Esophagus muscularis mucosa (tissue), 4 donors: ENCODE results near the gene FAM53A. TPM values are rescaled to one million over a fixed set of nuclear protein-coding genes. Genes with fewer than 3 reads are reported as not detected.

Source experiments
- DNase-seq: peaks from one replicate; pipeline ENCODE4 v3.0.0-alpha.2; 2017; ENCODE audit errors: extremely low spot score
- H3K27ac ChIP-seq, 4 donors: fragments of 200-600 bp; sonication (generic); replicated peaks in 1 of 4; 1 replicate in 3 of 4; 2 replicates in 1 of 4; pipeline ENCODE4 v1.5.1; 2016 to 2019; ENCODE audit warnings: mild to moderate bottlenecking in 1 of 4
- H3K27me3 ChIP-seq, 4 donors: fragments of 200-600 bp; sonication (generic); one replicate each; pipeline versions ENCODE4 v1.5.1 to v1.6.0; 2016 to 2019
- H3K36me3 ChIP-seq, 4 donors: fragments of 200-600 bp; sonication (generic); one replicate each; pipeline ENCODE4 v1.5.1; 2016 to 2019
- H3K4me1 ChIP-seq, 4 donors: fragments of 200-600 bp; sonication (generic); one replicate each; pipeline ENCODE4 v1.5.1; 2016 to 2019
- H3K4me3 ChIP-seq, 4 donors: fragments of 200-600 bp; sonication (generic); 1 replicate in 2 of 4; 2 replicates in 2 of 4; pipeline ENCODE4 v1.5.1; 2016 to 2019; ENCODE audit warnings: mild to moderate bottlenecking in 4 of 4, moderate library complexity in 1 of 4
- H3K9me3 ChIP-seq, 4 donors: fragments of 200-600 bp; sonication (generic); 1 replicate in 3 of 4; 2 replicates in 1 of 4; pipeline ENCODE4 v1.5.1; 2016 to 2019
- EP300 ChIP-seq: sonication (generic); formaldehyde crosslinking; IDR thresholded peaks from one replicate; pipeline ENCODE4 v1.6.1; 2017; ENCODE audit warnings: antibody characterized with exemption
- POLR2A ChIP-seq: fragments of 450-650 bp; IDR thresholded peaks from one replicate; pipeline ENCODE4 v1.6.1; 2017; ENCODE audit warnings: antibody characterized with exemption, moderate library complexity, mild to moderate bottlenecking, low read depth
- POLR2AphosphoS5 ChIP-seq, 2 donors: sonication (generic); formaldehyde crosslinking; IDR thresholded peaks; one replicate each; pipeline ENCODE4 v1.6.1; 2017; ENCODE audit warnings: antibody characterized with exemption in 2 of 2
- WGBS: methylation state at CpG from one replicate; pipeline ENCODE4 v1.1.5; 2018; 5-methylcytosine and 5-hydroxymethylcytosine counted together
- intact Hi-C: fragments of 100-400 bp; cut with DNase I; formaldehyde crosslinking; loops from one replicate; pipeline ENCODE4 v1.15.1; 2023
- total RNA-seq, 4 donors: library from RNA; depleted of rRNA; stranded (reverse); fragments of >200 nt; gene quantifications; one replicate each; pipeline versions ENCODE4 v1.1.0 to v1.2.1, GENCODE V29; 2016
- TF ChIP-seq, protein P1 (sequence below), 3 experiments: fragments of 200-600 bp in 2 of 3; fragments of 450-650 bp in 1 of 3; sonication (generic) in 2 of 3; IDR thresholded peaks; one replicate each; pipeline ENCODE4 v1.5.1; 2017 to 2019; ENCODE audit warnings: antibody characterized with exemption in 3 of 3, mild to moderate bottlenecking in 2 of 3, moderate library complexity in 1 of 3

The FAM53A gene
- total RNA-seq, 4 donors from 2014 or later, result 5.2 to 13.3 (median 8.9) TPM

DNA sequence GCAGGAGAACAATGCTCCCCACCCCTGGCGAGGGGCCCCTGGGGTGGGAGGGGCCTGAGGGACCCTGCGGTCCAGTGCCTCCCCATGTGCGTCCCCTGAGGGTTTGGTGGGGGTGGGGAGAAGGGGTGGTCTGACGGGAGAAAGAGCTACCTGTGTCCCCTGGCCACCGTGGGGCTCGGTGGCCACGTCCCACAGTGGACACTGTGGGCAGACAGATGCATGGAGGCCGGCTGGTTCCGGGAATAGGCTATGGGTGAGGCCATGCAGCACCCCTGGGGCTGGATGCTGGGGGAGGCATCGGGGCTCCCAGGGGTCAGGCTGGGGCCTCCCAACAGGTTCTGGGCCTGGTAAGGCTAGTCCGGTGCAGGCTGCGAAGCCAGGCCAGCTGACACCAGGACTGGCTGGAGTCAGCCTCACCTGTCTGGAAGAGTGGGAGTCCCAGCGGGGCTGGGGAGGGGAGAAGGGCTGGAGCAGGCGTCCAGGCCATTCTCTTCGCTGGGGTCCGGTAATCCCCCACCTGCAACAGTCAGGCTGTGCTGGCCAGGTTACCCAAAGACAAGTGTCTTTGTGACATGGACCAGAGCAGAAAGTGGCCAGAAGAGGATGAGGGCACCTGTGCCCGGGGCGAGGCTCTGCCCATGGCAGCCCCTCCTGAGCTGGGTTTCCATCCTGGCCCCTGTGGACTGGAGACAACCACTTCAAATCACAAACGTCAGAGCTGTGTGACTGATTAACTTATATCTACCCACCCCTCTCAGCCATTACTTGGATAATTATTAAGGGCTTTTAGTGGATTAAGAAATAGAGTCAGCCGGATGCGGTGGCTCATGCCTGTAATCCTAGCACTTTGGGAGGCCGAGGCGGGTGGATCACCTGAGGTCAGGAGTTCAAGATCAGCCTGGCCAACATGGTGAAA is 1.4 kb upstream of the FAM53A start:
- TF ChIP-seq EP300 (no peak), POLR2AphosphoS5 (IDR thresholded peaks at IDR 0.05) (no peak), POLR2A (no peak)
- TF ChIP-seq, protein P1, sequence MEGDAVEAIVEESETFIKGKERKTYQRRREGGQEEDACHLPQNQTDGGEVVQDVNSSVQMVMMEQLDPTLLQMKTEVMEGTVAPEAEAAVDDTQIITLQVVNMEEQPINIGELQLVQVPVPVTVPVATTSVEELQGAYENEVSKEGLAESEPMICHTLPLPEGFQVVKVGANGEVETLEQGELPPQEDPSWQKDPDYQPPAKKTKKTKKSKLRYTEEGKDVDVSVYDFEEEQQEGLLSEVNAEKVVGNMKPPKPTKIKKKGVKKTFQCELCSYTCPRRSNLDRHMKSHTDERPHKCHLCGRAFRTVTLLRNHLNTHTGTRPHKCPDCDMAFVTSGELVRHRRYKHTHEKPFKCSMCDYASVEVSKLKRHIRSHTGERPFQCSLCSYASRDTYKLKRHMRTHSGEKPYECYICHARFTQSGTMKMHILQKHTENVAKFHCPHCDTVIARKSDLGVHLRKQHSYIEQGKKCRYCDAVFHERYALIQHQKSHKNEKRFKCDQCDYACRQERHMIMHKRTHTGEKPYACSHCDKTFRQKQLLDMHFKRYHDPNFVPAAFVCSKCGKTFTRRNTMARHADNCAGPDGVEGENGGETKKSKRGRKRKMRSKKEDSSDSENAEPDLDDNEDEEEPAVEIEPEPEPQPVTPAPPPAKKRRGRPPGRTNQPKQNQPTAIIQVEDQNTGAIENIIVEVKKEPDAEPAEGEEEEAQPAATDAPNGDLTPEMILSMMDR (IDR thresholded peaks at IDR 0.05), result no peak
- H3K4me3 ChIP-seq, result no peak overlapping the region
- intact Hi-C loops, result loop anchor here (10.0 kb wide), 1 partner anchor 101 kb away; no protein-coding TSS in a partner anchor
- 83% methylated on average over 15 of the region's 23 CpGs for WGBS
- peaks cover 0 to 6% (median 3%) of the 10 kb centered on the region in 4 donors for H3K36me3 ChIP-seq
- no peaks in the 10 kb centered on the region for H3K27me3 ChIP-seq
- peak overlapping the region; percentile 74 to 94 (median 80) for H3K27ac ChIP-seq
- DNase-seq, result no peak
- no peaks in the 10 kb centered on the region for H3K9me3 ChIP-seq
- H3K4me1 ChIP-seq, result peaks cover 2 to 24% (median 22%) of the 10 kb centered on the region in 4 donors

DNA sequence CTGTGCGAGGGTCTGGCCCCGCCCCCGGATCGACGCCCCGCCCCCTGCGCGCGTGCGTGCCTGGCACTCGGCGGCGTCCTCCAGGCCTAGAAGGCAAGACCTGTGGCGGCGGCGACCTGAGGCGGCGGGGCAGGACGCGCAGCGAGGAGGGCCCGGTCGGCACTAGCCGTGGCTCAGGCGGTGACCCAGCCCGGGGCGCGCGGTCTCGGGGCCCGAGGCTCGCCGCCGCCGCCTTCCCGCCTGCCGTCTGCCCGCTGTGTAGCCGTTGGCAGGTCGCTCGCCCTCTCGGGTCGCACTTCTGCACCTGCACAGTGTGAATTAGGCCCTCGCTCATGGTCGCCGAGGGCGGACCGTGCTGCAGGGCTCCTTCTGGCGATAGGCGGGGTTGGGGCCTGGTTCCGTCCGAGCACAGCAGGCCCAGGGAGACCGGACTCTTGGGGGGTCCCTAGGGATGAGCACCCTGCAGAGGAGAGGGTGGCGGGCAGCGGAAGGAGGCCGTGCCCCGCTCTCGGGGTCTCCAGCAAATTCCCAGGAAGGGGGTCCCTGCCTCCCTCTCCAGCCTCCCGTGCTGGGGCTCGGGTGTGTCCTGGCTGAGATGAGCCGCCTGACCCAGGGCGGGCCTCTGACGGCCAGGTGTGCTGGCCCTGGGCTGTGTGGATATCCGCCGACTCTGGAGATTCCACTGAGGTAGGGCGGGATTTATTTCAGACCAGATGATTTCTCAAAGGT is 557 bp upstream of the FAM53A start:
- Histone ChIP-seq H3K27ac (peak overlapping the region; percentile 74 to 94 (median 80)), H3K36me3 (no peaks in the 10 kb centered on the region), H3K4me3 (peak overlapping the region; percentile 65 to 91 (median 76)), H3K9me3 (no peaks in the 10 kb centered on the region), H3K27me3 (no peaks in the 10 kb centered on the region), H3K4me1 (peaks cover 2 to 24% (median 22%) of the 10 kb centered on the region in 4 donors)
- WGBS, result 80% methylated on average over 2 of the region's 66 CpGs
- TF ChIP-seq, protein P1 (IDR thresholded peaks at IDR 0.05), result no peak
- no peak for TF ChIP-seq POLR2A
- no peak for TF ChIP-seq POLR2AphosphoS5 (IDR thresholded peaks at IDR 0.05)
- TF ChIP-seq EP300, result no peak
- no peak for DNase-seq
- intact Hi-C loops, result loop anchor here (10.0 kb wide), 1 partner anchor 100 kb away; no protein-coding TSS in a partner anchor

DNA sequence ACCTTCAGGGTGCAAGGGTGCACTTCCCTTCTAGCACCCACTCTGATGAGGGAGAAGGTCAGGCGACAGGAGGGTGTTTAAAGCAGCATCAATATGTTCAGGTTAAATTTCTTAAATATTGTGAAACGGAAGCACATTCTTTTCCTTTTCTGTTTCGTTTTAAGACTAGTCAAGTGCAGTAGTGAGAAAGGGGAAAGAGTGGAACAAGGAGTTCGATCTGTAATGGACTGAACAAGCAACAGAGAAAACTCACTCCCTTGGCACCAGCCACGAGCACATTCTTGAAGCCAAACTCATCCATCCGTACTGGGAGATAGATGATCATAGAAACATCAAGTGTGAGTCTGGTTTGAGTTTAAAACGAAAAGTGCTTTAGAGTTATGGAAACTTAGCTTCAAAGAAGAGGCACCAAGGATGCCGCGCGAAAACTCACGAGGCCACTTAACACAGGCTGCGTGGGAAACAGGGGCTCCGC is 815 bp downstream of the FAM53A start:
- no peak for DNase-seq
- peak in 1 of 2 donors; percentile 56 for TF ChIP-seq POLR2AphosphoS5 (IDR thresholded peaks at IDR 0.05)
- TF ChIP-seq, protein P1 (IDR thresholded peaks at IDR 0.05), result no peak
- no peaks in the 10 kb centered on the region for H3K36me3 ChIP-seq

DNA sequence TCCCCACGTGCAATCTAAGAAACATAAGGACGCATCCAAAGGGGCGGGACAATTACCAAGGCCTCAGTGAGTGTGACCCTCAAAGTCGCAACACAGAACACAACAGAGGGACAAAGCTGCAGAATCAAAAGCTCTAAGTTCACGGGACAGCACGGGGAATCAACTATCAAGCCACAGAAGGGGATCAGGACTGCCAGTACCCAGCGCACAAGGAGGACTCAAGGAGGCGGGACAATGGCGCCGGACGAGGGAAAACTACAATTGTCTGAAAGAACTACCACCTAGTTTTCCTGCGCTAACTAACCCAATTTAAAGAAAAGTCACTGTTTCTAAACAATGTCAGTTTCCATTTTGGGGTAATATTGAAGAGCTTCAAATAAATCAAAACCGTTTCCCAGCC is 1.3 kb downstream of the FAM53A start:
- 85% methylated on average over 13 of the region's 13 CpGs for WGBS
- H3K36me3 ChIP-seq, result no peaks in the 10 kb centered on the region
- H3K4me1 ChIP-seq, result peaks cover 2 to 24% (median 22%) of the 10 kb centered on the region in 4 donors
- no peak for TF ChIP-seq POLR2A
- no peak for TF ChIP-seq POLR2AphosphoS5 (IDR thresholded peaks at IDR 0.05)
- peak overlapping the region; percentile 65 to 91 (median 76) for H3K4me3 ChIP-seq
- intact Hi-C loops, result loop anchor here (10.0 kb wide), 1 partner anchor 98 kb away; no protein-coding TSS in a partner anchor
- peak overlapping the region; percentile 86 to 99 (median 96) for H3K27ac ChIP-seq
- no peak for DNase-seq
- H3K9me3 ChIP-seq, result no peaks in the 10 kb centered on the region
- H3K27me3 ChIP-seq, result no peaks in the 10 kb centered on the region

More for the DNA sequence above, 815 bp downstream of the FAM53A start:
- H3K4me3 ChIP-seq, result peak overlapping the region; percentile 65 to 91 (median 76)
- H3K4me1 ChIP-seq, result peaks cover 2 to 24% (median 22%) of the 10 kb centered on the region in 4 donors
- H3K27me3 ChIP-seq, result no peaks in the 10 kb centered on the region
- H3K27ac ChIP-seq, result peak overlapping the region; percentile 86 to 99 (median 96)
- 5% methylated on average over 13 of the region's 13 CpGs for WGBS
- H3K9me3 ChIP-seq, result no peaks in the 10 kb centered on the region
- intact Hi-C loops, result loop anchor here (10.0 kb wide), 1 partner anchor 98 kb away; no protein-coding TSS in a partner anchor

DNA sequence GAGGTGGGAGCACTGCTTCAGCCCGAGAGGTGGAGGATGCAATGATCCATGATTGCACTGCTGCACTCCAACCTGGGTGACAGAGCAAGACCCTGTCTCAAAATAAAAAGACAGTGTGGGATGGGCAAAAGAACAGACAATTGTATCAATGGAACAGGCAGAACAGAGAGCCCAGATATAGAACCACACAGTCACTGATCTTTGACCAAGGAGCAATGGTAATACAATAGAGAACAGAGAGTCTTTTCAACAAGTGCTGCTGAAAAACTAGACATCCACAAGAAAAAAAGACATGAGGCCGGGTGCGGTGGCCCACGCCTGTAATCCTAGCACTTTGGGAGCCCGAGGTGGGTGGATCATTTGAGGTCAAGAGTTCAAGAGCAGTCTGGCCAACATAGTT is 5.9 kb downstream of the FAM53A start:
- peaks cover 0 to 8% (median 6%) of the 10 kb centered on the region in 4 donors for H3K4me1 ChIP-seq
- no peak for DNase-seq
- 94% methylated on average over 5 of the region's 5 CpGs for WGBS

More for the DNA sequence above, 5.9 kb downstream of the FAM53A start:
- Histone ChIP-seq H3K36me3 (no peaks in the 10 kb centered on the region), H3K4me3 (no peak overlapping the region), H3K9me3 (no peaks in the 10 kb centered on the region), H3K27me3 (no peaks in the 10 kb centered on the region), H3K27ac (no peak overlapping the region)
- TF ChIP-seq POLR2AphosphoS5 (IDR thresholded peaks at IDR 0.05), result no peak
- TF ChIP-seq, protein P1 (IDR thresholded peaks at IDR 0.05), result no peak
- TF ChIP-seq EP300, result no peak
- TF ChIP-seq POLR2A, result no peak
- intact Hi-C loops, result no loop called here
